Mucosa of rectum (tissue), 2 donors: Measurements from ENCODE around the gene UCK2.

Experiments
- H3K27ac ChIP-seq, 2 donors: one replicate each; pipeline ENCODE4 v1.7.0; 2013; ENCODE audit warnings: inconsistent platforms in 2 of 2, low read depth in 2 of 2, low read length in 2 of 2
- H3K27me3 ChIP-seq, 2 donors: one replicate each; pipeline ENCODE4 v1.7.0; 2013; ENCODE audit warnings: low read length in 2 of 2; ENCODE audit not compliant: control insufficient read depth in 2 of 2, insufficient read depth in 2 of 2
- H3K36me3 ChIP-seq, 2 donors: one replicate each; pipeline ENCODE4 v1.7.0; 2013; ENCODE audit warnings: low read length in 2 of 2; ENCODE audit not compliant: control insufficient read depth in 2 of 2, insufficient read depth in 2 of 2
- H3K4me1 ChIP-seq, 2 donors: one replicate each; pipeline ENCODE4 v1.7.0; 2013; ENCODE audit warnings: low read length in 2 of 2, mild to moderate bottlenecking in 1 of 2; ENCODE audit not compliant: control insufficient read depth in 2 of 2, insufficient read depth in 2 of 2
- H3K4me3 ChIP-seq, 2 donors: one replicate each; pipeline ENCODE4 v1.7.0; 2013; ENCODE audit warnings: low read length in 2 of 2
- H3K9ac ChIP-seq, 2 donors: one replicate each; pipeline ENCODE4 v1.7.0; 2013; ENCODE audit warnings: low read length in 2 of 2, low read depth in 1 of 2, mild to moderate bottlenecking in 1 of 2
- H3K9me3 ChIP-seq, 2 donors: one replicate each; pipeline ENCODE4 v1.7.0; 2013; ENCODE audit warnings: low read length in 2 of 2; ENCODE audit not compliant: control insufficient read depth in 2 of 2
- donor health status: healthy.
- donor health status: Normal muscosa, but diverticular disease.

Gene UCK2

DNA sequence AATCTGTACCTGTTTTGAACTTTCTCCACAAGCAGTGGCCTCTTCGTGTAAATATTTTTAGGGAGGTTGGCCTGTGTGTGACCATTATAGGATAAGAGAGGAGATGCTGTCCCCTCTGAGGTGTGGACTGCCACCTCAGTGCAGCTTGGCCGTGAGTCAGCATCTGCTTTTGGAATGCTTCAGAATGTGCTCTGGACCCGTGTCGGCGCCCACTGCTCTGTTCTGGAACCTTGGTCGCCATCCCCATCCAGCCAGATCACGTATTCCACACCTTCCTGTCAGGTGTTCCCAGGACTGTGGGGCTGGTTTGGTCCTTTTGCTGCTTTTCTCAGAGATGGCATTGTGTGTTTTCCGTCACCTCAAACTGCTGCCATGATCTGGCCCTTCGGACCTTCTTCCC, 5.5 kb downstream of the UCK2 start:
- Histone ChIP-seq H3K4me3 (no peak overlapping the region), H3K27me3 (no peaks in the 10 kb centered on the region), H3K27ac (no peak overlapping the region), H3K9ac (no peak overlapping the region), H3K36me3 (no peaks in the 10 kb centered on the region), H3K9me3 (no peaks in the 10 kb centered on the region), H3K4me1 (peaks cover 0 to 5% of the 10 kb centered on the region in 2 donors)

DNA sequence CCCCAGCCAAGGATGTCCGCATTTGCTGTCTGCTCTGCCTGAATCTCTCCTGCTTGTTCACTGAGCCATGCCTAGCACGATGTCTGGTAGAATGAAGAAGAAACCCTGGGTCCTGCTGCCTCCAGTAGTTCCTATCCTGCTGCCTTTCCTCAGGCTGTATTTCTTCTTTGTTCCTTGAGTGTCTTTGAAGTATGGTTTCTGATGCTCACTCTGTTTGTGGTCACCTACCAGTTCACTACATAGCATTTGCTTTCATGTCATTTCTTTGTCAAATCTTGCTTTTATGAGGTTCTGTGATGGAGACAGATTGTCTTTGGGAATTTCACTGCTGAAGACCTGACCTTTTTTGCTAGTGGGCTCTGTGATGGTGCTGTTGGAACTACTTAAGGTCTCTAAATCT, 5.9 kb downstream of the UCK2 start:
- Histone ChIP-seq H3K9ac (no peak overlapping the region), H3K9me3 (no peaks in the 10 kb centered on the region), H3K36me3 (no peaks in the 10 kb centered on the region), H3K4me3 (no peak overlapping the region), H3K27me3 (no peaks in the 10 kb centered on the region), H3K4me1 (peaks cover 0 to 5% of the 10 kb centered on the region in 2 donors), H3K27ac (no peak overlapping the region)

GRCh38 chr1:165834229-165834628, 6.8 kb downstream of the UCK2 start:
- H3K9me3 ChIP-seq = no peaks in the 10 kb centered on the region
- H3K27ac ChIP-seq = no peak overlapping the region
- H3K9ac ChIP-seq = no peak overlapping the region
- H3K4me1 ChIP-seq = peaks cover 0 to 2% of the 10 kb centered on the region in 2 donors
- no peak overlapping the region for H3K4me3 ChIP-seq
- H3K27me3 ChIP-seq = no peaks in the 10 kb centered on the region
- H3K36me3 ChIP-seq = no peaks in the 10 kb centered on the region

- no peaks in the 10 kb centered on the region for H3K36me3 ChIP-seq
- peaks cover 0 to 2% of the 10 kb centered on the region in 2 donors for H3K4me1 ChIP-seq
- H3K9me3 ChIP-seq = no peaks in the 10 kb centered on the region
- H3K4me3 ChIP-seq = no peak overlapping the region
- H3K9ac ChIP-seq = no peak overlapping the region
- H3K27ac ChIP-seq = no peak overlapping the region
- H3K27me3 ChIP-seq = no peaks in the 10 kb centered on the region
These were observed 7.5 kb downstream of the UCK2 start for GRCh38 chr1:165834881-165835280.

GRCh38 chr1:165836664-165837482, 9.5 kb downstream of the UCK2 start:
- Histone ChIP-seq H3K27ac (no peak overlapping the region), H3K4me1 (peaks cover 0 to 2% of the 10 kb centered on the region in 2 donors), H3K27me3 (no peaks in the 10 kb centered on the region), H3K9me3 (no peaks in the 10 kb centered on the region), H3K4me3 (no peak overlapping the region), H3K9ac (no peak overlapping the region), H3K36me3 (no peaks in the 10 kb centered on the region)

DNA sequence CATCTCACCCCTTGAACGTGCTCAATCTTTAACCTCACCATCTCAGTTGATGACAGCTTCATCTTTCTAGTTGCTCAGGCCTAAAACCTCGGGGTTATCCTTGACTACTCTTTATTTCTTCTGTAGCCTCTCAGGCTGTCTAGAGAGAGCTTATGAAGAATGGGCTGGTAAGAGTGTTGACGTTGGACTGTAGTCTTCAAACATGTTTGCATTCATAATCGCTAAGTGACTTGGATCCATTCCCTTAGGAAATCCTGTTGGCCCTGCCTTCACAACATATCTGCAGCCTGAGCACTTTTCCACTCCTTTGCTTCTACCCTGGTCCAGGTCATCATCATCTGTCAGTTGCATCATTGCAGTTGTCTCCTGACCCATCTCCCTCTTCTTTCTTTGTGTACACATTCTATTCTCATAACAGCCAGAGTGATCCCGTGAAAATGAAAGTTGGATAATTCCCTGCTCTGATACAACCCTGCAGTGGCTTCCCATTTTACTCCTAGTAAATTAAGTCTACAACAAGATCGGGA, 10.5 kb downstream of the UCK2 start:
- no peaks in the 10 kb centered on the region for H3K9me3 ChIP-seq
- H3K9ac ChIP-seq = no peak overlapping the region
- H3K27me3 ChIP-seq = no peaks in the 10 kb centered on the region
- H3K4me3 ChIP-seq = no peak overlapping the region
- peaks cover 0 to 2% of the 10 kb centered on the region in 2 donors for H3K4me1 ChIP-seq
- no peaks in the 10 kb centered on the region for H3K36me3 ChIP-seq
- no peak overlapping the region for H3K27ac ChIP-seq

- no peak overlapping the region for H3K4me3 ChIP-seq
- no peaks in the 10 kb centered on the region for H3K27me3 ChIP-seq
- no peaks in the 10 kb centered on the region for H3K36me3 ChIP-seq
- H3K4me1 ChIP-seq = peaks cover 0 to 2% of the 10 kb centered on the region in 2 donors
- H3K9ac ChIP-seq = no peak overlapping the region
- no peaks in the 10 kb centered on the region for H3K9me3 ChIP-seq
- no peak overlapping the region for H3K27ac ChIP-seq
These were observed 13.0 kb downstream of the UCK2 start for GRCh38 chr1:165840423-165840822.

GRCh38 chr1:165841582-165842017, 14.2 kb downstream of the UCK2 start:
- Histone ChIP-seq H3K9me3 (no peaks in the 10 kb centered on the region), H3K9ac (no peak overlapping the region), H3K4me3 (no peak overlapping the region), H3K27ac (no peak overlapping the region), H3K36me3 (no peaks in the 10 kb centered on the region), H3K4me1 (peaks cover 2% of the 10 kb centered on the region in 2 donors), H3K27me3 (no peaks in the 10 kb centered on the region)

DNA sequence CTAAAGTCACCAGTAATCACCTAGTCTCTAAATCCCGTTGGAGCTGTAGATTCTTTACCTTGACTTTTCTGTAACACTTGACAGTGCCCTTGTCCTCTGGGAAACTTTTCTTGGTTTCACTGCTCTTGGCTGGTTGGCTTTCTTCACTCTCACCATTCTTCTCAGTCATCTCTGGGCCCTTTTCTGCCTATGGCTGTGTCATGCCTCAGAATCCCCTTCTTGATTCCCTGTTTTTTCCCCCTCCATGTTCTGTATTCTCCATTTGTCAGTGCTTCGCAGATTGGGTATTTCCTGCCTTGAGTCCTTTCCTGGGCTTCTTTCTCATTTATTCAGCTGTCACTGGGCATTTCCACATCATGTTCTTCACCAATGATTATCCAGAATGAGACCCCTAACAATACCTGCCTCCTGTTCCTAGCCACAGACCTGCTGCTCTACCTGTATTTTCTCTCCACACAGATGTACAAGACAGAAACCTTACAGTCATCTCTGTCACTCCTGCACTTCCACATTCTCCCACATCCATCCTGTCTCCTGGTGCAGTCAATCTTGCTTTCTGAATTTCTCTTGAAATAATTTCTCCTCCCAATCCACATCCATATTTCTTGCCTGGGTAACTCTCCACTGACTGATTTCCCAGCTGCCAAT, 14.7 kb downstream of the UCK2 start:
- Histone ChIP-seq H3K4me1 (peaks cover 2 to 4% of the 10 kb centered on the region in 2 donors), H3K4me3 (no peak overlapping the region), H3K9me3 (no peaks in the 10 kb centered on the region), H3K27ac (no peak overlapping the region), H3K9ac (no peak overlapping the region), H3K36me3 (no peaks in the 10 kb centered on the region), H3K27me3 (no peaks in the 10 kb centered on the region)

DNA sequence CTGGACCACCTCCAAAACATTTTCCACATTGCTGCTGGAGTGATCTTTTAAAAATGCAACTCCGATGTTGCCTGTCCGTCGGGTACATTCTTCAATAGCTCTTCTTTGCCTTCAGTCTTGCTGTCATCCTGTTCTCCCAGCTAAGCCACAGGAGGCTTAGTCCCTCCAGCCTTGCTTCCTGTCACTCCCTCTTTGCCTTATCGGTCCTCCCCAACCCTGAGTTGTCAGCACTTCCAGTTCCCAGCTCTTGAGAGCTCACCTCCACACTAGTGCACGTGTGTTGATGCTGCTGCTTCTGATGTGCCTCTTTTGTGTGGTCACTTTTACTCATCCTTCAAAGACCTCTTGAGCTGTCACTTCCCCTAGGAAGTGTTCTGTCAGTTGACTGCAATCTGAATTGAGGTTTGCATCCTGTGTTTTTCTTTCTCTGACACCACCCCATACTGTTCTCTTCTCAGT, 15.3 kb downstream of the UCK2 start:
- no peaks in the 10 kb centered on the region for H3K9me3 ChIP-seq
- peaks cover under 1 to 4% of the 10 kb centered on the region in 2 donors for H3K4me1 ChIP-seq
- no peak overlapping the region for H3K9ac ChIP-seq
- no peaks in the 10 kb centered on the region for H3K36me3 ChIP-seq
- no peak overlapping the region for H3K4me3 ChIP-seq
- H3K27me3 ChIP-seq = no peaks in the 10 kb centered on the region
- no peak overlapping the region for H3K27ac ChIP-seq
